HepG2 (cell line): ENCODE measurements around the gene SLC5A5. TPM values are rescaled to one million over a fixed set of nuclear protein-coding genes. Genes with fewer than 3 reads are reported as not detected.
A peak's percentile ranks its signal among the peaks of the same experiment; 100 is the strongest.

Experiments
- BRD4 ChIP-seq: sonication (generic); formaldehyde crosslinking; IDR thresholded peaks from 2 replicates; pipeline ENCODE4 v1.4.0; 2020; ENCODE audit warnings: missing genetic modification reagents
- CBX5 ChIP-seq: sonication (generic); formaldehyde crosslinking; IDR thresholded peaks from 2 replicates; pipeline ENCODE4 v1.4.0; 2020; ENCODE audit warnings: missing genetic modification reagents, borderline replicate concordance
- CHCHD3 ChIP-seq: sonication (generic); formaldehyde crosslinking; IDR thresholded peaks from 2 replicates; pipeline ENCODE4 v1.8.0; 2022; ENCODE audit warnings: mild to moderate bottlenecking, missing genetic modification reagents, moderate library complexity
- DMAP1 ChIP-seq: IDR thresholded peaks from 2 replicates; pipeline ENCODE4 v1.6.1; 2016
- GABPB1 ChIP-seq: IDR thresholded peaks from 2 replicates; pipeline ENCODE4 v1.6.1; 2016; ENCODE audit warnings: mild to moderate bottlenecking, missing genetic modification reagents, moderate library complexity, missing compliant biosample characterization
- HDAC6 ChIP-seq: fragments of 200-600 bp; sonication (generic); IDR thresholded peaks from 2 replicates; pipeline ENCODE4 v1.7.0; 2017; ENCODE audit warnings: mild to moderate bottlenecking, antibody characterized with exemption, low read length, low read depth
- KDM2A ChIP-seq: sonication (generic); formaldehyde crosslinking; IDR thresholded peaks from 2 replicates; pipeline ENCODE4 v1.4.0; 2020; ENCODE audit warnings: low read depth, missing genetic modification reagents, borderline replicate concordance
- MEIS2 ChIP-seq: sonication (generic); formaldehyde crosslinking; IDR thresholded peaks from 2 replicates; pipeline ENCODE4 v1.9.0; 2021; ENCODE audit warnings: mild to moderate bottlenecking, missing genetic modification reagents
- NR2F2 ChIP-seq: IDR thresholded peaks from 2 replicates; pipeline ENCODE4 v1.6.1; 2012; ENCODE audit warnings: low read depth, inconsistent platforms, borderline replicate concordance
- PLRG1 ChIP-seq: fragments of 450-650 bp; conservative IDR thresholded peaks from 2 replicates; pipeline ENCODE4 v1.6.1; 2016
- SAP130 ChIP-seq: IDR thresholded peaks from 2 replicates; pipeline ENCODE4 v1.6.1; 2016; ENCODE audit warnings: low read depth
- TIGD3 ChIP-seq: sonication (generic); formaldehyde crosslinking; IDR thresholded peaks from 2 replicates; pipeline ENCODE4 v1.5.1; 2020; ENCODE audit warnings: mild to moderate bottlenecking, missing genetic modification reagents, borderline replicate concordance
- ZNF180 ChIP-seq: sonication (generic); formaldehyde crosslinking; IDR thresholded peaks from 2 replicates; pipeline ENCODE4 v1.4.0; 2020; ENCODE audit warnings: low read depth, missing genetic modification reagents, borderline replicate concordance
- ZNF282 ChIP-seq: fragments of 450-650 bp; IDR thresholded peaks from 2 replicates; pipeline ENCODE4 v1.6.1; 2018; ENCODE audit not compliant: partially characterized antibody
- ZNF3 ChIP-seq: IDR thresholded peaks from 2 replicates; pipeline ENCODE4 v1.7.0; 2017; ENCODE audit warnings: inconsistent platforms
- ZNF530 ChIP-seq: sonication (generic); formaldehyde crosslinking; IDR thresholded peaks from 2 replicates; pipeline ENCODE4 v1.5.0; 2020; ENCODE audit warnings: low read depth, mild to moderate bottlenecking, missing genetic modification reagents
- ZNF556 ChIP-seq: sonication (generic); formaldehyde crosslinking; IDR thresholded peaks from 2 replicates; pipeline ENCODE4 v1.4.0; 2020; ENCODE audit warnings: mild to moderate bottlenecking, missing genetic modification reagents, borderline replicate concordance
- ZNF564 ChIP-seq: sonication (generic); formaldehyde crosslinking; IDR thresholded peaks from 2 replicates; pipeline ENCODE4 v1.8.1; 2023; ENCODE audit warnings: mild to moderate bottlenecking, missing genetic modification reagents
- ZNF589 ChIP-seq: sonication (generic); formaldehyde crosslinking; conservative IDR thresholded peaks from 2 replicates; pipeline ENCODE4 v1.8.0; 2022; ENCODE audit warnings: mild to moderate bottlenecking, moderate library complexity, missing genetic modification reagents
- ZNF652 ChIP-seq: IDR thresholded peaks from 2 replicates; pipeline ENCODE4 v1.6.1; 2016; ENCODE audit warnings: low read depth, borderline replicate concordance
- ZNF841 ChIP-seq: sonication (generic); formaldehyde crosslinking; IDR thresholded peaks from 2 replicates; pipeline ENCODE4 v1.8.1; 2023; ENCODE audit warnings: missing genetic modification reagents, borderline replicate concordance
- polyA plus RNA-seq, 8 experiments: library from polyadenylated mRNA; depleted of rRNA in 3 of 8; stranded (reverse) in 7 of 8; unstranded in 1 of 8; fragments of >200 nt; fragmentation: Illumina TruSeq in 4 of 8; extraction: Trizol in 4 of 8; gene quantifications; 2 replicates each; pipeline versions ENCODE4 v1.2.1 to v1.2.3, GENCODE V29; 2011 to 2016; ENCODE audit warnings: low read depth in 4 of 8, missing spikeins in 1 of 8, mixed read lengths in 1 of 8; ENCODE audit not compliant: insufficient read depth in 1 of 8
- total RNA-seq, 5 experiments: library from RNA; depleted of rRNA; stranded (reverse); fragments of >200 nt; fragmentation: Illumina TruSeq; extraction: Trizol; gene quantifications; 2 replicates each; pipeline ENCODE4 v1.2.3, GENCODE V29; 2016; ENCODE audit warnings: low read depth in 1 of 5
- TF ChIP-seq, protein P1 (sequence below): sonication (generic); formaldehyde crosslinking; IDR thresholded peaks from 2 replicates; pipeline ENCODE4 v1.4.0; 2020; ENCODE audit warnings: mild to moderate bottlenecking, missing genetic modification reagents
- TF ChIP-seq, protein P2 (sequence below): IDR thresholded peaks from 2 replicates; pipeline ENCODE4 v1.6.1; 2016

SLC5A5 gene
- total and polyA plus RNA-seq, 2 of the 13 experiments (the other 11 are each of a cell fraction or from before 2014, with no cell fraction given), result not detected

DNA sequence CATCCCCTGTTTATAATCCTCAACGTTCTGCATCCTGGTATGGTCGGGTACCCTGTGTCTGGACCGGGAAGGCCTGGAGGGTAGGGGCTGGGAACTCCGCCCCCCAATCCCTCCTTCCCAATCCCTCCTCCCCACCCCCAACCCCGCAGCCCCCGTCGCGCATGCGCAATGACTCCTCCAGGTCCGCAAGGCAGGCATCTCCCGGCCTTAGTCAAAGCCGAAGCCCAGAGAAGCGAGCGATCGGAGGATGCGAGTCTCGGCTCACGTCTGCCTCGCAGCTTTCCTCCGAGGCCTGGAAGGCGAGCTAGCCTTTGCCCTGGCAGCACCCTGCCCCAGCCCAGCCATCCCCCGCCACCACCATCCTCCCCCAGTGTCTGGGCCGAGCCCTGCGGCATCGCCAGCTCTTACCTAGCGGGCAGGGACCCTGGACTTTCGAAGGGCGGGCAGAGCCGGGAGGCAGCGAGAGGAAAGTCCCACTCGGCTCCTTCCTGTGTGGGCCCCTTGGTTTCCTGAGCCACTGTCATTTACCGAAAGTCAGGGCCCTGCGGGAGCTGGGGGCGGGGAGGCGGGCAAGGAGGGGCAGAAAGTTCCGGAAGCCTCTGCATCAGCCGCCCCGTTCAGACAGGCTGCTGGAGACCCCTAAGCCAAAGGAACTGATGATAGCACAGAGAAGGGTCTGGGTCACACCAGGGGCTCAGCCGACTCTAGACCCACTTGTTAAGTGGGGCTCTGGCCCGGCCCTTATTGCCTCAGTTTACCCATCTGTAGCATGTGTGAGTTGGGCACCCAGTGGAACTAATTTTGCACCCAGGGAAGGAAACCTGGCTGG, 24.0 kb upstream of the SLC5A5 start, which contains the start of gene JAK3 (continued):
- TF ChIP-seq ZNF282 (no peak), CBX5 (CRISPR knock-in tag) (no peak), ZNF652 (CRISPR knock-in tag) (no peak), TIGD3 (CRISPR knock-in tag) (no peak), NR2F2 (no peak), ZNF841 (no peak), KDM2A (peak; percentile 43; the same call in 1 of the 2 replicates), ZNF3 (CRISPR knock-in tag) (no peak), MEIS2 (CRISPR knock-in tag) (no peak; the same call in 1 of the 2 replicates), ZNF589 (CRISPR knock-in tag) (no peak), SAP130 (CRISPR knock-in tag) (peak; percentile 54), DMAP1 (peak; percentile 41; the same call in 1 of the 2 replicates), GABPB1 (peak; percentile 89), ZNF564 (CRISPR knock-in tag) (no peak), ZNF530 (CRISPR knock-in tag) (no peak), ZNF180 (no peak), HDAC6 (no peak), PLRG1 (no peak), BRD4 (CRISPR knock-in tag) (no peak), ZNF556 (0 out of 2 replicates have a peak, but pooled peaks have one; percentile 61), CHCHD3 (CRISPR knock-in tag) (no peak)
- TF ChIP-seq, protein P1, sequence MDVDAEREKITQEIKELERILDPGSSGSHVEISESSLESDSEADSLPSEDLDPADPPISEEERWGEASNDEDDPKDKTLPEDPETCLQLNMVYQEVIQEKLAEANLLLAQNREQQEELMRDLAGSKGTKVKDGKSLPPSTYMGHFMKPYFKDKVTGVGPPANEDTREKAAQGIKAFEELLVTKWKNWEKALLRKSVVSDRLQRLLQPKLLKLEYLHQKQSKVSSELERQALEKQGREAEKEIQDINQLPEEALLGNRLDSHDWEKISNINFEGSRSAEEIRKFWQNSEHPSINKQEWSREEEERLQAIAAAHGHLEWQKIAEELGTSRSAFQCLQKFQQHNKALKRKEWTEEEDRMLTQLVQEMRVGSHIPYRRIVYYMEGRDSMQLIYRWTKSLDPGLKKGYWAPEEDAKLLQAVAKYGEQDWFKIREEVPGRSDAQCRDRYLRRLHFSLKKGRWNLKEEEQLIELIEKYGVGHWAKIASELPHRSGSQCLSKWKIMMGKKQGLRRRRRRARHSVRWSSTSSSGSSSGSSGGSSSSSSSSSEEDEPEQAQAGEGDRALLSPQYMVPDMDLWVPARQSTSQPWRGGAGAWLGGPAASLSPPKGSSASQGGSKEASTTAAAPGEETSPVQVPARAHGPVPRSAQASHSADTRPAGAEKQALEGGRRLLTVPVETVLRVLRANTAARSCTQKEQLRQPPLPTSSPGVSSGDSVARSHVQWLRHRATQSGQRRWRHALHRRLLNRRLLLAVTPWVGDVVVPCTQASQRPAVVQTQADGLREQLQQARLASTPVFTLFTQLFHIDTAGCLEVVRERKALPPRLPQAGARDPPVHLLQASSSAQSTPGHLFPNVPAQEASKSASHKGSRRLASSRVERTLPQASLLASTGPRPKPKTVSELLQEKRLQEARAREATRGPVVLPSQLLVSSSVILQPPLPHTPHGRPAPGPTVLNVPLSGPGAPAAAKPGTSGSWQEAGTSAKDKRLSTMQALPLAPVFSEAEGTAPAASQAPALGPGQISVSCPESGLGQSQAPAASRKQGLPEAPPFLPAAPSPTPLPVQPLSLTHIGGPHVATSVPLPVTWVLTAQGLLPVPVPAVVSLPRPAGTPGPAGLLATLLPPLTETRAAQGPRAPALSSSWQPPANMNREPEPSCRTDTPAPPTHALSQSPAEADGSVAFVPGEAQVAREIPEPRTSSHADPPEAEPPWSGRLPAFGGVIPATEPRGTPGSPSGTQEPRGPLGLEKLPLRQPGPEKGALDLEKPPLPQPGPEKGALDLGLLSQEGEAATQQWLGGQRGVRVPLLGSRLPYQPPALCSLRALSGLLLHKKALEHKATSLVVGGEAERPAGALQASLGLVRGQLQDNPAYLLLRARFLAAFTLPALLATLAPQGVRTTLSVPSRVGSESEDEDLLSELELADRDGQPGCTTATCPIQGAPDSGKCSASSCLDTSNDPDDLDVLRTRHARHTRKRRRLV (CRISPR knock-in tag), result no peak
- TF ChIP-seq, protein P2, sequence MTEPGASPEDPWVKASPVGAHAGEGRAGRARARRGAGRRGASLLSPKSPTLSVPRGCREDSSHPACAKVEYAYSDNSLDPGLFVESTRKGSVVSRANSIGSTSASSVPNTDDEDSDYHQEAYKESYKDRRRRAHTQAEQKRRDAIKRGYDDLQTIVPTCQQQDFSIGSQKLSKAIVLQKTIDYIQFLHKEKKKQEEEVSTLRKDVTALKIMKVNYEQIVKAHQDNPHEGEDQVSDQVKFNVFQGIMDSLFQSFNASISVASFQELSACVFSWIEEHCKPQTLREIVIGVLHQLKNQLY (CRISPR knock-in tag), result no peak
